M059J (cell line): Measurements from ENCODE around the gene CHD3. TPM values are rescaled to one million over a fixed set of nuclear protein-coding genes. Genes with fewer than 3 reads are reported as not detected.

Experiments
- total RNA-seq: library from RNA; depleted of rRNA; stranded (reverse); fragments of >200 nt; shearing (Covaris generic); gene quantifications from 2 replicates; pipeline ENCODE4 v1.2.3, GENCODE V29; 2014; rRNA removed

CHD3 gene
- total RNA-seq, 1 experiment from 2014 or later: 31.3 TPM

Other genes with a start within 250 kb of the CHD3 start
- 0.10 TPM in 1 of 2 replicates, not detected in the other for gene ATP1B2, start 237.9 kb upstream of the CHD3 start, total RNA-seq
- 73.1 and 79.1 TPM in 2 replicates for gene TP53, start 201.3 kb upstream of the CHD3 start, total RNA-seq
- 14.2 and 20.3 TPM in 2 replicates for gene WRAP53, start 200.3 kb upstream of the CHD3 start, total RNA-seq
- 1.1 TPM in 2 replicates for gene EFNB3, start 183.6 kb upstream of the CHD3 start, total RNA-seq
- 0.02 TPM in 1 of 2 replicates, not detected in the other for gene DNAH2, start 171.0 kb upstream of the CHD3 start, total RNA-seq
- 0.59 and 3.2 TPM in 2 replicates for gene KDM6B, start 54.6 kb upstream of the CHD3 start, total RNA-seq
- 0.49 TPM in 1 of 2 replicates, not detected in the other for gene TMEM88, start 33.7 kb upstream of the CHD3 start, total RNA-seq
- 49.4 and 68.2 TPM in 2 replicates for gene NAA38, start 31.2 kb upstream of the CHD3 start, total RNA-seq
- gene CYB5D1, start 30.8 kb upstream of the CHD3 start, total RNA-seq: 6.6 and 14.2 TPM in 2 replicates
- gene RNF227, start 27.5 kb downstream of the CHD3 start, total RNA-seq: 0.86 and 7.8 TPM in 2 replicates
- gene KCNAB3, start 41.1 kb downstream of the CHD3 start, total RNA-seq: not detected in 2 replicates
- gene TRAPPC1, start 43.2 kb downstream of the CHD3 start, total RNA-seq: 58.1 and 61.8 TPM in 2 replicates
- 14.3 and 29.9 TPM in 2 replicates for gene CNTROB, start 43.4 kb downstream of the CHD3 start, total RNA-seq
- not detected in 2 replicates for gene GUCY2D, start 113.8 kb downstream of the CHD3 start, total RNA-seq
- gene ALOX15B, start 150.3 kb downstream of the CHD3 start, total RNA-seq: not detected in 2 replicates
- not detected in 2 replicates for gene ALOX12B, start 198.9 kb downstream of the CHD3 start, total RNA-seq
- 0.44 TPM in 1 of 2 replicates, not detected in the other for gene ALOXE3, start 229.7 kb downstream of the CHD3 start, total RNA-seq
- gene HES7, start 235.3 kb downstream of the CHD3 start, total RNA-seq: 0.22 and 0.94 TPM in 2 replicates